SU-DHL-6 (cell line): ENCODE data around the gene SCN1A.
A peak's percentile ranks its signal among the peaks of the same experiment; 100 is the strongest.

ENCODE experiments used
- H2AFZ ChIP-seq: fragments of 200-600 bp; sonication (generic); 2 replicates; pipeline ENCODE4 v1.6.1; 2014; ENCODE audit warnings: low read depth, mild to moderate bottlenecking, moderate library complexity, mixed read lengths, antibody characterized with exemption, low read length; ENCODE audit not compliant: severe bottlenecking
- H3F3A ChIP-seq: fragments of 200-600 bp; shearing (Covaris generic); 2 replicates; pipeline ENCODE4 v1.6.0; 2016; ENCODE audit warnings: antibody characterized with exemption, mild to moderate bottlenecking; ENCODE audit not compliant: insufficient read depth
- H3K27ac ChIP-seq: fragments of 200-600 bp; sonication (generic); 2 replicates; pipeline ENCODE4 v1.5.1; 2016; ENCODE audit warnings: low read depth, mild to moderate bottlenecking, low read length, moderate library complexity, mixed read lengths
- H3K27me3 ChIP-seq: fragments of 200-600 bp; sonication (generic), shearing (Covaris generic); 2 replicates; pipeline ENCODE4 v1.6.0; 2014; ENCODE audit warnings: mild to moderate bottlenecking, low read length
- H3K36me3 ChIP-seq: fragments of 200-600 bp; sonication (generic); 2 replicates; pipeline ENCODE4 v1.6.1; 2014; ENCODE audit warnings: mild to moderate bottlenecking, low read length, mixed read lengths
- H3K4me2 ChIP-seq: fragments of 300-600, 200-600 bp; shearing (Covaris generic), sonication (generic); 2 replicates; pipeline ENCODE4 v1.6.0; 2014; ENCODE audit warnings: low read length, low read depth, mild to moderate bottlenecking; ENCODE audit not compliant: poor library complexity, severe bottlenecking
- H3K4me3 ChIP-seq: fragments of 200-600 bp; sonication (generic); 2 replicates; pipeline ENCODE4 v1.5.1; 2014; ENCODE audit warnings: antibody characterized with exemption, low read length, mild to moderate bottlenecking, mixed read lengths; ENCODE audit not compliant: insufficient read depth, poor library complexity, severe bottlenecking
- H3K79me2 ChIP-seq: fragments of 200-600 bp; sonication (generic); 2 replicates; pipeline ENCODE4 v1.6.1; 2014; ENCODE audit warnings: mild to moderate bottlenecking, low read length, moderate library complexity; ENCODE audit not compliant: insufficient read depth
- H3K9ac ChIP-seq: fragments of 200-600 bp; sonication (generic); 2 replicates; pipeline ENCODE4 v1.7.0; 2014; ENCODE audit warnings: mild to moderate bottlenecking, low read length
- H3K9me2 ChIP-seq: fragments of 200-600 bp; sonication (generic); replicated peaks from 2 replicates; pipeline ENCODE4 v1.6.1; 2014; ENCODE audit warnings: low read length; ENCODE audit not compliant: insufficient read depth
- H3K9me3 ChIP-seq: fragments of 200-600 bp; sonication (generic); 2 replicates; pipeline ENCODE4 v1.6.1; 2014; ENCODE audit warnings: low read length, mixed read lengths; ENCODE audit not compliant: insufficient read depth
- H4K20me1 ChIP-seq: fragments of 200-600 bp; sonication (generic); 2 replicates; pipeline ENCODE4 v1.6.1; 2014; ENCODE audit warnings: low read depth, mild to moderate bottlenecking, antibody characterized with exemption, low read length, moderate library complexity, mixed read lengths
- CTCF ChIP-seq: fragments of 200-600 bp; sonication (generic); IDR thresholded peaks from one replicate; pipeline ENCODE4 v1.5.1; 2017; ENCODE audit warnings: antibody characterized with exemption, mild to moderate bottlenecking, low read length, moderate library complexity; ENCODE audit not compliant: insufficient read depth, poor library complexity, severe bottlenecking
- EZH2phosphoT487 ChIP-seq: fragments of 200-600 bp; sonication (generic), shearing (Covaris generic); conservative IDR thresholded peaks from 2 replicates; pipeline ENCODE4 v1.6.1; 2018; ENCODE audit warnings: mild to moderate bottlenecking, antibody characterized with exemption, low read length, moderate library complexity, mixed read lengths

The SCN1A gene

DNA sequence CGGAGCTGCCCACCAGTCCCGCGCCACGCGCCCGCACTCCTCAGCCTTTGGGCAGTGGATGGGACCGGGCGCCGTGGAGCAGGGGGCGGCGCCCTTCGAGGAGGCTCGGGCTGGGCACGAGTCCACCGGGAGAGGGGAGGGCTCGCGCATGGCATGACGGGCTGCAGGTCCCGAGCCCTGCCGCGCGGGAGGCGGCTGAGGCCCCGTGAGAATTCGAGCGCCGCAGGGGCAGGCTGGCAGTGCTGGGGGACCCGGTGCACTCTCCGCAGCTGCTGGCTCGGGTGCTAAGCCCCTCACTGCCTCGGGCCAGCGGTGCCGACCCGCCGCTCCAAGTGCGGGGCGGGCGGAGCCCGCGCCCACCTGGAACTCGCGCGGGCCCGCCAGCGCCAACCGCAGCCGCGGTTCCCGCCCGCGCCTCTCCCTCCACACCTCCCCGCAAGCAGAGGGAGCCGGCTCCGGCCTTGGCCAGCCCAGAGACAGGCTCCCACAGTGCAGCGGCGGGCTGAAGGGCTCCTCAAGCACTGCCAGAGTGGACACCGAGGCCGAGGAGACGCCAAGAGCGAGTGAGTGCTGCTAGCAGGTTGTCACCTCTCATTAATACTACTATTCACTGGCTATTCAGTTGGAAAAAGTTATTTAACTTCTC is 170.7 kb downstream of the SCN1A start:
- H3F3A ChIP-seq: peaks cover 3% of the 10 kb centered on the region; the same call in 1 of the 2 replicates
- H4K20me1 ChIP-seq: no peaks in the 10 kb centered on the region
- no peaks in the 10 kb centered on the region for H3K9me3 ChIP-seq
- H3K36me3 ChIP-seq: no peaks in the 10 kb centered on the region
- no peak overlapping the region for H3K27ac ChIP-seq
- no peak overlapping the region for H3K4me2 ChIP-seq
- no peaks in the 10 kb centered on the region; the same call in 1 of the 2 replicates for H3K79me2 ChIP-seq
- no peaks in the 10 kb centered on the region for H3K27me3 ChIP-seq
- H3K9ac ChIP-seq: no peak overlapping the region
- H2AFZ ChIP-seq: no peak overlapping the region
- H3K9me2 ChIP-seq: no peaks in the 10 kb centered on the region
- H3K4me3 ChIP-seq: no peak overlapping the region
- TF ChIP-seq EZH2phosphoT487: no peak
- TF ChIP-seq CTCF: no peak

DNA sequence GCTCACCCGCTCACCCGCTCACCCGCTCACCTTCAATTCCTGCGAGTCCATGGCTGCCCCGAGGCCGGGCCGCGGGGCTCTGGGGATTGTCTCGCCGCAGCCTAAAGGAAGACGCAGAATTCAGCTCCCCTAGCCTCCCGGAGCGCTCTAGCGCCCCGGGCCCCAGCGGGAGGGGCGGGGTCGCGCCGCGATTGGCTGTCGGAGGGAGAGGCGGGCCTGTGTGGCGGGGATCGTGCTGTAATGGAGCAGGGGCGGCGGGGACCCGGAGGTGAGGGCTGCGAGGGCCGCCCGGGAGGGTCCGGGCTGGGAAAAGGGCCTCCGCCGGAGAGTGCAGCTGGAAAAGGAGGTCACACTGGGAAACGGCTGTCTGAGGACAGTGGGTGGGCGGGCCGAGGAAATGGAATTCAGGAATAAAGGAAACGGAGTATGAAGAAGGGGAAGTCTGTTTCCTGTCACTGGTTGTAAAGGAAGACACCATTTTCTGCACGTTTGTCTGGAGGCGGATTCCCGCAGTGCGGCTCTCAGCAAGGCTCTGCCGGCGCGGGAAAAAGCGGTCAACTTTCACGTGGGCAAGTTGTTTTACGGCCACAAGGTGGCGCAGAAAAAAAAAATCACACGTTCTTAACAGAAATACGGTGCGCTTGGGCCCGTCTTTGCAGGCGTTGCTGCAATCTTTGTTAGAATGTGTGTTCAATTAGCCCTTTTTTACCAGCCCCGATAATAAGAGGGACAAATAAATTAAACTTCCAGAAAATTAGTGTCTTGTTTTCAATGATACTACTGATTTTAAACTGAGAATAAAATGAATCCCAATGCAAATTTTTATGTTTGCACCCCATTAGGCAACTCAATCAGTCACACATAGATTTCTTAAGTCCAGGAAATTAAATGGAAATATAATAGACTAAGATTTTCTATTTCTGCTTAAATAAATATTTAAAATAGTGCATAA is 173.9 kb downstream of the SCN1A start, which contains the start of gene TTC21B:
TTC21B (minus strand) TSS at position 122 of the 952 bp plus-strand sequence; CDS start at position 51, 71 bp downstream.
- Histone ChIP-seq H2AFZ (peak within 1 kb of the TSS; percentile 76), H3K4me3 (peak within 1 kb of the TSS; percentile 83), H3K4me2 (peak within 1 kb of the TSS; percentile 91), H3K9ac (peak within 1 kb of the TSS; percentile 68), H3K27me3 (no peaks in the 10 kb centered on the region), H3K36me3 (peaks cover 2% of the 10 kb centered on the region; the same call in 1 of the 2 replicates), H4K20me1 (no peaks in the 10 kb centered on the region), H3K9me3 (no peaks in the 10 kb centered on the region), H3K27ac (no peak within 1 kb of the TSS), H3K79me2 (no peaks in the 10 kb centered on the region; the same call in 1 of the 2 replicates), H3F3A (peaks cover 6% of the 10 kb centered on the region; the same call in 1 of the 2 replicates), H3K9me2 (no peaks in the 10 kb centered on the region)
- no peak for TF ChIP-seq EZH2phosphoT487
- peak; percentile 60 for TF ChIP-seq CTCF

GRCh38 chr2:165953306-165953654 is 174.5 kb downstream of the SCN1A start:
- no peak overlapping the region for H3K27ac ChIP-seq
- peaks cover 6% of the 10 kb centered on the region; the same call in 1 of the 2 replicates for H3F3A ChIP-seq
- no peak for TF ChIP-seq CTCF
- TF ChIP-seq EZH2phosphoT487: no peak
- H3K9me3 ChIP-seq: no peaks in the 10 kb centered on the region
- H3K79me2 ChIP-seq: no peaks in the 10 kb centered on the region; the same call in 1 of the 2 replicates
- H3K27me3 ChIP-seq: no peaks in the 10 kb centered on the region
- no peaks in the 10 kb centered on the region for H4K20me1 ChIP-seq
- H3K4me2 ChIP-seq: peak overlapping the region; percentile 91
- H3K9me2 ChIP-seq: no peaks in the 10 kb centered on the region
- H2AFZ ChIP-seq: peak overlapping the region; percentile 76
- H3K9ac ChIP-seq: peak overlapping the region; percentile 68
- peaks cover 8% of the 10 kb centered on the region; the same call in 1 of the 2 replicates for H3K36me3 ChIP-seq
- peak overlapping the region; percentile 83 for H3K4me3 ChIP-seq
